ENCODE results near the gene TSEN54.

GRCh38 chr17:75476271-75476671 lies 40.1 kb upstream of the TSEN54 start:
- TF ChIP-seq EGR1 (IDR thresholded peaks at IDR 0.05) (no peak), RAD21 (IDR thresholded peaks at IDR 0.05; ENCODE audit: low read depth) (no peak), TEAD4 (IDR thresholded peaks at IDR 0.05) (no peak), MAX (IDR thresholded peaks at IDR 0.05) (no peak), REST (IDR thresholded peaks at IDR 0.05; ENCODE audit: low read depth) (no peak)

Data from Ishikawa (cell line).